Measurements from ENCODE around the gene CCL18. TPM values are rescaled to one million over a fixed set of nuclear protein-coding genes. Genes with fewer than 3 reads are reported as not detected.
"Not testable (repeated sequence)": the region's sequence is repeated elsewhere in the genome, so short reads cannot be mapped to it uniquely, and the experiment has no call there.

CCL18 gene
- total RNA-seq, 1 experiment from 2014 or later = not detected

- not testable (repeated sequence) for H3K27ac ChIP-seq (ENCODE audit: insufficient read length, low read depth, low read length); H3K9me3 Mint-ChIP-seq; H3K14ac ChIP-seq (ENCODE audit: insufficient read depth, low read length)
Observed at GRCh38 chr17:36082482-36083120, 18.5 kb downstream of the CCL18 start.

GRCh38 chr17:36083691-36084090 lies 19.6 kb downstream of the CCL18 start:
- H4K20me1 ChIP-seq (ENCODE audit: control insufficient read depth, insufficient read depth, insufficient read length); H3K18ac ChIP-seq (ENCODE audit: insufficient read length, low read depth, low read length); H3K4me3 Mint-ChIP-seq; DNase-seq; H2BK15ac ChIP-seq (ENCODE audit: low read depth, low read length); H3K79me1 ChIP-seq (ENCODE audit: insufficient read depth, low read depth, low read length, poor library complexity, severe bottlenecking); H2BK12ac ChIP-seq (ENCODE audit: insufficient read length, low read depth, low read length); H3K36me3 Mint-ChIP-seq (ENCODE audit: insufficient read depth in 1 of 3, low read depth in 3 of 3); H3K23ac ChIP-seq (ENCODE audit: insufficient read length, low read depth, low read length); H2BK20ac ChIP-seq (ENCODE audit: low read depth, low read length, poor library complexity, severe bottlenecking); H3K27me3 ChIP-seq (ENCODE audit: insufficient read depth, low read length); H3K27me3 Mint-ChIP-seq (ENCODE audit: low read depth); H2BK120ac ChIP-seq (ENCODE audit: low read depth, low read length, poor library complexity, severe bottlenecking); H3K9me3 ChIP-seq (ENCODE audit: control insufficient read depth, low read depth, low read length); H3K14ac ChIP-seq (ENCODE audit: insufficient read depth, low read length); H3K9ac ChIP-seq (ENCODE audit: extremely low read depth, insufficient read length, low read length); H4K5ac ChIP-seq (ENCODE audit: insufficient read length, low read depth, low read length); H2AK5ac ChIP-seq (ENCODE audit: insufficient read length, low read length); H3K56ac ChIP-seq (ENCODE audit: insufficient read length, low read depth, low read length); H3K4me1 ChIP-seq (ENCODE audit: insufficient read depth, low read length); H2AFZ ChIP-seq (ENCODE audit: low read length); H4K8ac ChIP-seq (replicated peaks; ENCODE audit: insufficient read length, low read depth, low read length); H3K79me2 ChIP-seq (ENCODE audit: insufficient read depth, low read length); H3K9me3 Mint-ChIP-seq; H3K27ac ChIP-seq (ENCODE audit: insufficient read length, low read depth, low read length); H3T11ph ChIP-seq (ENCODE audit: low read length); H4K91ac ChIP-seq (ENCODE audit: insufficient read length, low read depth, low read length); H3K27ac Mint-ChIP-seq; H3K4ac ChIP-seq (ENCODE audit: low read depth, low read length); H2BK5ac ChIP-seq (ENCODE audit: insufficient read length, low read length); H3K23me2 ChIP-seq (ENCODE audit: insufficient read length, low read depth, low read length, poor library complexity, severe bottlenecking); H3K4me2 ChIP-seq (ENCODE audit: insufficient read depth, insufficient read length, low read length): not testable (repeated sequence)
- WGBS (ENCODE audit: extremely low coverage, insufficient read length, low lambda C conversion rate) = no CpG with 5 or more reads among the region's 2 CpGs
- peaks cover 19% of the 10 kb centered on the region in 2 experiments for H3K4me1 Mint-ChIP-seq

More at GRCh38 chr17:36082482-36083120, 18.5 kb downstream of the CCL18 start:
- not testable (repeated sequence) for DNase-seq; H4K8ac ChIP-seq (replicated peaks; ENCODE audit: insufficient read length, low read depth, low read length); H2BK5ac ChIP-seq (ENCODE audit: insufficient read length, low read length); H2BK15ac ChIP-seq (ENCODE audit: low read depth, low read length); H2AK5ac ChIP-seq (ENCODE audit: insufficient read length, low read length); H3K36me3 Mint-ChIP-seq (ENCODE audit: insufficient read depth in 1 of 3, low read depth in 3 of 3); H3K4me1 ChIP-seq (ENCODE audit: insufficient read depth, low read length); H2BK120ac ChIP-seq (ENCODE audit: low read depth, low read length, poor library complexity, severe bottlenecking); H3K27ac Mint-ChIP-seq; H3K9ac ChIP-seq (ENCODE audit: extremely low read depth, insufficient read length, low read length); H3K79me2 ChIP-seq (ENCODE audit: insufficient read depth, low read length); H3K4me3 Mint-ChIP-seq; H2BK20ac ChIP-seq (ENCODE audit: low read depth, low read length, poor library complexity, severe bottlenecking); H2AFZ ChIP-seq (ENCODE audit: low read length); H3K56ac ChIP-seq (ENCODE audit: insufficient read length, low read depth, low read length); H3T11ph ChIP-seq (ENCODE audit: low read length); H3K79me1 ChIP-seq (ENCODE audit: insufficient read depth, low read depth, low read length, poor library complexity, severe bottlenecking); H3K18ac ChIP-seq (ENCODE audit: insufficient read length, low read depth, low read length); H3K4ac ChIP-seq (ENCODE audit: low read depth, low read length); H3K23me2 ChIP-seq (ENCODE audit: insufficient read length, low read depth, low read length, poor library complexity, severe bottlenecking); H4K91ac ChIP-seq (ENCODE audit: insufficient read length, low read depth, low read length); H3K23ac ChIP-seq (ENCODE audit: insufficient read length, low read depth, low read length); H4K5ac ChIP-seq (ENCODE audit: insufficient read length, low read depth, low read length); H3K4me2 ChIP-seq (ENCODE audit: insufficient read depth, insufficient read length, low read length); H4K20me1 ChIP-seq (ENCODE audit: control insufficient read depth, insufficient read depth, insufficient read length); H2BK12ac ChIP-seq (ENCODE audit: insufficient read length, low read depth, low read length); H3K27me3 Mint-ChIP-seq (ENCODE audit: low read depth); H3K27me3 ChIP-seq (ENCODE audit: insufficient read depth, low read length); H3K9me3 ChIP-seq (ENCODE audit: control insufficient read depth, low read depth, low read length)
- no CpG with 5 or more reads among the region's 8 CpGs for WGBS (ENCODE audit: extremely low coverage, insufficient read length, low lambda C conversion rate)
- H3K4me1 Mint-ChIP-seq = peaks cover 19% of the 10 kb centered on the region in 2 experiments
